ENCODE data around the gene RSAD1.

Gene RSAD1

GRCh38 chr17:50478391-50479381 is at the start of gene RSAD1:
Gene RSAD1 (plus strand): TSS chr17:50478860. CDS start chr17:50478885, 25 bp downstream.
- DNase-seq, result peak; percentile 50

GRCh38 chr17:50429793-50430192 is 48.9 kb upstream of the RSAD1 start:
- DNase-seq, result no peak

- DNase-seq, result no peak
Observed at GRCh38 chr17:50430821-50431618, 47.6 kb upstream of the RSAD1 start.

DNA sequence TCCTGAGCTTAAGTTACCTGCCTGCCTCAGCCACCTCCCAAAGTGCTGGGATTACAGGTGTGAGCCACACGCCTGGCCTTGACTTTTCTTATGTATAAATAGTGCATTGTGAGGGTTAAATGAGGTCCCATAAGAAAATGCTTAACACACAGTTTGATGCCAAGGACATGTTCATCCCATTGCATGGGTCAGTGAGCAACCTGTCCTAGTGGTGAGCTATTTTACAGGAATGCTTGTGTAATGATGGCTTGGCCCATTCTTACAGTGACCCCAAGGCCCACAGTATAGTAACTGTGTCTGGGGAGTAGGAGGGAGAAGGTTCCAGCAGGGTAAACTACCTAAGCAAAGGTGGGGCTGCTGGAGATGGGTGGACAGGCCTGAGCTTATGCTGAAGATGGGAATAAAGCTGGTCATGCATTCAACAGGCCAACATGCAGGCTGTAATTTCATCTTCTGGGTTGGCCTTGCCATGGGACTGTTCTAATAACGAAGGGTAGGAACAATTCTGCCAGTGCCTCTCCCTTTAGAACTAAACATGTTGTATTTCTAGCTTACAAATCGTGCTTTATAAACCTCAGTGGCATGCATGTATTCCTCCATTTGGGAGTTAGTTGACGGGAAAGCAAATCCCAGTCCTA is 46.4 kb upstream of the RSAD1 start:
- no peak for DNase-seq

- DNase-seq, result no peak
Observed at GRCh38 chr17:50437409-50437808, 41.3 kb upstream of the RSAD1 start.

GRCh38 chr17:50439008-50439407 is 39.7 kb upstream of the RSAD1 start:
- DNase-seq, result no peak

GRCh38 chr17:50440172-50440837 is 38.4 kb upstream of the RSAD1 start:
- DNase-seq, result no peak

- DNase-seq, result no peak
Observed at GRCh38 chr17:50440838-50441829, 37.5 kb upstream of the RSAD1 start.

- DNase-seq, result no peak
Observed at GRCh38 chr17:50443505-50443974, 35.1 kb upstream of the RSAD1 start.

GRCh38 chr17:50444841-50445715 is 33.6 kb upstream of the RSAD1 start:
- no peak for DNase-seq

- no peak for DNase-seq
Observed at GRCh38 chr17:50445730-50446325, 32.8 kb upstream of the RSAD1 start.

DNA sequence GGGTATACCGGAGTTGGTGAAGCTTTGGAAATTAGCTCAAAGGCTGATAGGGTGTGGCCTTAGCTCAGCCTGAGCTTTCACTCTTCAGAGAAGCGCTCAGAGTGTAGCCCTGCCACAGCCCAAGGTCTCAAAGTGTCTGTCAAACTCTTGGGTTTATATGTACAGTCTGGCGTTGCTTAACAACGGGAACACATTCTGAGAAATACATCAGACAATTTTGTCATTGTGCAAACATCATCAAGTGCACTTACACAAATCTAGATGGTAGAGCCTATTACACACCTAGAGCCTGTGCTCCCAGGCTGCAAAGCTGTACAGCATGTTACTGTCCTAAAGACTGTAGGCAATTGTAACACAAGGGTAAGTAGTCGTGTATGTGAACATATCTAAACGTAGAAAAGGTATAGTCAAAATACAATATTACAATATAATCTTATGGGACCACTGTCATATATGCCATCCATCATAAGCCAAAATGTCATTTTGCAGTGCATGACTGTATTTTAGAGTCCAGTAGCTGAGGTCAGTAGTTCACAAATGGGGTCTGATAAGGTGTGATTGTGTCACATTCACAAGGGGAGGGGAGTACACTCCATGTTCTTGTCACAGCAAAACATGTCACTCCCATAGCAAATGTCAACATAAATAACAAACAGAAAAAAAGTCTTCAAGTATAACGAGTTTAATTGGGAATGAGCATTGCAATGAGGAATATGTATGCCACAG is 30.6 kb upstream of the RSAD1 start:
- no peak for DNase-seq

- no peak for DNase-seq
Observed at GRCh38 chr17:50448643-50449042, 30.0 kb upstream of the RSAD1 start.

- DNase-seq, result no peak
Observed at GRCh38 chr17:50451943-50452629, 26.6 kb upstream of the RSAD1 start.

DNA sequence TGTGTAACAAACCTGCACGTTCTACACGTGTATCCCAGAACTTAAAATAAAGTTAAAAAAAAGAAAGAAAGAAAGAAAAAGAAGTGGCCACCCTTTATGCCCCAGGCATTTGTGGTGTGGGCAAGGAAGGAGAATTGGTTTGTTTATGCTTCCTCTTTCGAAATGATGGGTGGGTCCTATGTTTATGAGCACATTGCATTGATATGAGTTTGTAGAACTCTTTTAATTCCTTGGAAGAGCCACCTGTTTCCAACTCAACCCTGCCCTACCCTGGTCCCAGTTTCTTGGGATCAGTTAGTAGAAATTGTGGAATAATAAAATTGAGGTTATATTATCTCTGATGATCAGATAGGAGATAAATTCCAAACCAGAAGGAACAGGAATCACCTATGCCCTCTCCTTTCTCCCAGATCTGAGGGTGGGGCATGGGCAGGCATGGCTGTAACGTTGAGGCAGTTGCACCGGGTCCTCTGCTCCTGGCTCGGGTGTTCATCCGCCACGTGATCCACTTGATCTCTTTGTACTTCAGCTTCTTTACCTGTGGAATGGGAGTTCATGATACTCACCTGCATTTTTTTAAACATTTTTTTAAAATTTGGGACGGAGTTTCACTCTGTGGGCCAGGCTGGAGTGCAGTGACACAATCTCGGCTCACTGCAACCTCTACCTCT is 25.9 kb upstream of the RSAD1 start:
- no peak for DNase-seq

GRCh38 chr17:50453901-50454300 is 24.8 kb upstream of the RSAD1 start:
- no peak for DNase-seq

GRCh38 chr17:50457621-50458020 is 21.0 kb upstream of the RSAD1 start:
- no peak for DNase-seq

DNA sequence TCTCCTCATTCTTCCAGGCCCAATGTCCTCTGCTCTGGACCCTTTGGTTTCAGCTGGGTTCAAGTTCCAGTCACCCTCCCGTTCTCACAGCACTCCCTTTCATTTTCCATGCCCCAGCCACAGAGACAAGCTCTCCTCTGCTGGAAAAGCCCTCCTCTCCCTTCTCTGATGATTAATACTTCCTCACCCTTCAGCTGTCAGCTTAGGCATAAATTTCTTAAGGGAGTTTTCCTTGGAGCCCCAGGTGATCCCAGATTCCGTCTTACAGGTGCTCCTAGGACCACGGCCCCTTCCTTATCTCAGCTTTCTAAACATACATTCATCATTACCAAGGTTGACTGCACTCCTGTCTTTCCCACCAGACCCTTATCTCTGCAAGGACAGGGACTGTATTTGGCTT is 20.4 kb upstream of the RSAD1 start:
- no peak for DNase-seq

Measured in NCI-H1417 treated with DMSO at 0.1 percent for 48 hours (cell line).